ENCODE data around the gene S100A9. TPM values are rescaled to one million over a fixed set of nuclear protein-coding genes. Genes with fewer than 3 reads are reported as not detected.
"Not testable (repeated sequence)": the region's sequence is repeated elsewhere in the genome, so short reads cannot be mapped to it uniquely, and the experiment has no call there.

The S100A9 gene
- 100 to 1,000 TPM; 131 to 276 TPM for total RNA-seq
- polyA plus RNA-seq = 100 to 1,000 TPM; 110 to 485 TPM
- long read RNA-seq, donor 1, transcript S100A9-201 (3 exons, 577 nt) = major isoform, 9 of 11 reads
- long read RNA-seq, donor 1, partial matches to known transcripts = 2 of 11 reads
- long read RNA-seq, donor 1, other reads (novel, unspliced or antisense) = 0 of 11 reads
- long read RNA-seq, donor 2, partial matches to known transcripts = 2 of 4 reads
- long read RNA-seq, donor 2, other reads (novel, unspliced or antisense) = 0 of 4 reads

DNA sequence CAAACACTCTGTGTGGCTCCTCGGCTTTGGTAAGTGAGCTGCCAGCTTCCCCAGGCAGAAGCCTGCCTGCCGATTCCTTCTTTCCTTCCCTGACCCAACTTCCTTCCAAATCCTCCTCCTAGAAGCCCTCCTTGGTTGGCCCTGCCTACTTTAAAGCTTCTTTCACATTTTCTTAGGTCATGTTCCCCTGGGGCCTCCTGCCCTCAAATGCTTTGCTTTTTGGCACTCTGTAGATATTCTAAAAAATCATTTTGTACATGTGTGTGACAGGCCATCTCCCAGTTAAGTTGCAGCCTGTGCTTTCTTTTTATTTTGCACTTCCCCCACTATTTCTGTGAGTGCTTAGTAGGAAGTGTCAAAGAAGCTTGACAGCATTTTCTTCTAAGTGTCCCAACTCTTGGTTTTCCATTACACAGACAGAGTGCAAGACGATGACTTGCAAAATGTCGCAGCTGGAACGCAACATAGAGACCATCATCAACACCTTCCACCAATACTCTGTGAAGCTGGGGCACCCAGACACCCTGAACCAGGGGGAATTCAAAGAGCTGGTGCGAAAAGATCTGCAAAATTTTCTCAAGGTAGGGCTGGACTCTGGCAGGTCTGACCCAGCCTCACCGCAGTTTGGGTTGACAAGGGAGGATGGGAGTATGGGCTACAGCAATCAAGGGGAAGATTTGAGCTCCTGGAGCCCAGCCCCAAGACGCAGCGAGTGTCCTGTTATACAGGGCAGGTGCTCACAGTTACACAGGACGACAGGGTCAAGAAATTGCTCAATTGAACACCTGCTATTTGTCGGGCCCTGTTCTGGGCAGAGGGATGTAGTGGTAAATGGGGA is at the start of gene S100A9:
Gene S100A9, plus strand, starts transcription at position 2 of the 838 bp plus-strand sequence. Its CDS starts 430 bp downstream, at position 432.
- Histone ChIP-seq H3K9me3 (ENCODE audit: control insufficient read depth, low read length) (no peaks in the 10 kb centered on the region), H3K27ac (ENCODE audit: low read depth in 1 of 2, low read length in 2 of 2) (no peak within 1 kb of the TSS), H3K27me3 (ENCODE audit: control insufficient read depth in 1 of 2, insufficient read depth in 2 of 2, low read length in 1 of 2) (no peaks in the 10 kb centered on the region), H3K36me3 (ENCODE audit: control insufficient read depth in 1 of 2, insufficient read depth in 2 of 2, low read length in 1 of 2) (no peaks in the 10 kb centered on the region), H3K4me1 (ENCODE audit: control insufficient read depth in 1 of 2, insufficient read depth in 2 of 2, low read length in 2 of 2) (no peaks in the 10 kb centered on the region), H3K4me3 (ENCODE audit: low read length in 2 of 2) (no peak within 1 kb of the TSS)
- DNase-seq (no peak), ATAC-seq (ENCODE audit: low FRiP score) (no peak)
- intact Hi-C loops (cut with DNase I) = loop anchor here in 1 of 2 donors (10.0 kb wide), 2 partner anchors 107 to 627 kb away; partner anchors contain the start of genes RAB13 and S100A7
- 92 to 93% methylated on average over 11 of the region's 11 CpGs for WGBS, 2 donors

DNA sequence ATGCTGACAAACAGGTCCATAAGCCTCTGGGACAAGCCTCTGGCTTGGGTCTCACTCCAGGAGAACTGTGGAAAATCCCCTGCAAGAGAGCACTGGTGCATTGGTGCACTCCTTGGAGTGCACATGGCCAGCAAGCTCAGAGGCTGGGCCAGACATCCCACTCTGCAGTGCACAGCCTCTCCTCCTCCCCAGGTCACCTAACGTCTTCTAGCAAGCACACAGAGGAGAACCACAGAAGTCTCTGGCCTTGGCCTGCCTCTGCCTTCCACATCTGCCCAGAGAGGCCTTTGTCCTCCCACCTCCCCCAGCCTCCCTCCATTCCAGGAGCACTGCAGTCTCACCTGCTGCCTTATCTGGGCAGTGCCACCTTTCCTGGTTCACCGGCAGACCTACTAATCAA is 49.1 kb upstream of the S100A9 start:
- no peaks in the 10 kb centered on the region for H3K4me1 ChIP-seq (ENCODE audit: control insufficient read depth in 1 of 2, insufficient read depth in 2 of 2, low read length in 2 of 2)
- DNase-seq = no peak
- H3K36me3 ChIP-seq (ENCODE audit: control insufficient read depth in 1 of 2, insufficient read depth in 2 of 2, low read length in 1 of 2) = no peaks in the 10 kb centered on the region
- intact Hi-C loops (cut with DNase I) = no loop called here
- no peak overlapping the region for H3K4me3 ChIP-seq (ENCODE audit: low read length in 2 of 2)
- no peak for ATAC-seq (ENCODE audit: low FRiP score)
- 74% methylated on average over 2 of the region's 2 CpGs for WGBS, 2 donors
- H3K27me3 ChIP-seq (ENCODE audit: control insufficient read depth in 1 of 2, insufficient read depth in 2 of 2, low read length in 1 of 2) = no peaks in the 10 kb centered on the region
- no peak overlapping the region for H3K27ac ChIP-seq (ENCODE audit: low read depth in 1 of 2, low read length in 2 of 2)
- H3K9me3 ChIP-seq (ENCODE audit: control insufficient read depth, low read length) = peaks cover 5% of the 10 kb centered on the region

DNA sequence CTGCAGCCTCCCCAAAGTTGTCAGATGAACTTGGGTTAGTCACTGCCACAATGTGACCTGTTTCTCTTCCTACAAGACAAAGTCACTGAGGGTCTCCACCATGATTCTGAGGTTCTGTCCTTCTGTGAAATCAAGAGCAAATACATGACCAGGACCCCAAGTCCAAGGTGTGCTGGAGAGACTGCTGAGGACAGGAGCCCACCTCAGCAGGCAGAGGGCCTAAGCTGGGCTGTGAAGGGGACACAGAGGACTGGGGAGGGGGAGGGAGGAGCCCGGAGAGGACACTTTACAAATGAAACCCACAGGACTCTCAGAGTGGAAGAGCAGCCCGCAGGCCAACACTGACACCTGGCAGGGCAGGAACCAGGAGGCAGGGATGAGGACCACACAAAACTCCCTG is 48.2 kb upstream of the S100A9 start:
- H3K4me3 ChIP-seq (ENCODE audit: low read length in 2 of 2) = no peak overlapping the region
- ATAC-seq (ENCODE audit: low FRiP score) = no peak
- 70 to 72% methylated on average over 2 of the region's 2 CpGs for WGBS, 2 donors
- H3K4me1 ChIP-seq (ENCODE audit: control insufficient read depth in 1 of 2, insufficient read depth in 2 of 2, low read length in 2 of 2) = no peaks in the 10 kb centered on the region
- H3K9me3 ChIP-seq (ENCODE audit: control insufficient read depth, low read length) = peaks cover 5% of the 10 kb centered on the region
- H3K36me3 ChIP-seq (ENCODE audit: control insufficient read depth in 1 of 2, insufficient read depth in 2 of 2, low read length in 1 of 2) = no peaks in the 10 kb centered on the region
- no peak for DNase-seq
- no peaks in the 10 kb centered on the region for H3K27me3 ChIP-seq (ENCODE audit: control insufficient read depth in 1 of 2, insufficient read depth in 2 of 2, low read length in 1 of 2)
- no peak overlapping the region for H3K27ac ChIP-seq (ENCODE audit: low read depth in 1 of 2, low read length in 2 of 2)
- intact Hi-C loops (cut with DNase I) = no loop called here

DNA sequence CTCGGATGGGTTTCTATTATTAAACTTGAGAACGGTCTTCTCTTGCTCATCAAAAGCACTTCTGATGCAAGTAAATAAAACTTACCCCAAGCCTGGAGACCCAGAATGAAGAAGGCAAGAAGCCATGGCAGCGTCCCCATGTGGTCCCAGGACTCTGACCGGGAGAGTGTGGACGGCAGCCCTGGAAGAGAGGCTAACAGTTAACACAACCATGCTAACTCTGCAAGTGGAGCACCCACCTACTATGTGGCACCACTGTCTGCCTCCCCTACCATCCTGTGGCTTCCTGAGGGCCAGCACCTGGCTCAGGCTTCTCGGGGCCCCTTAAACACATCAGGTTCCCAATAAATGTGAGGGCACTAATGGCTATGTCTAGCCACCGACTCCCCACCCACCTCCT is 47.1 kb upstream of the S100A9 start:
- Histone ChIP-seq H3K27ac (ENCODE audit: low read depth in 1 of 2, low read length in 2 of 2) (no peak overlapping the region), H3K4me3 (ENCODE audit: low read length in 2 of 2) (no peak overlapping the region), H3K9me3 (ENCODE audit: control insufficient read depth, low read length) (peaks cover 5% of the 10 kb centered on the region), H3K36me3 (ENCODE audit: control insufficient read depth in 1 of 2, insufficient read depth in 2 of 2, low read length in 1 of 2) (no peaks in the 10 kb centered on the region), H3K27me3 (ENCODE audit: control insufficient read depth in 1 of 2, insufficient read depth in 2 of 2, low read length in 1 of 2) (no peaks in the 10 kb centered on the region), H3K4me1 (ENCODE audit: control insufficient read depth in 1 of 2, insufficient read depth in 2 of 2, low read length in 2 of 2) (no peaks in the 10 kb centered on the region)
- 56 to 68% methylated on average over 7 of the region's 7 CpGs for WGBS, 2 donors
- DNase-seq (no peak), ATAC-seq (ENCODE audit: low FRiP score) (no peak)
- intact Hi-C loops (cut with DNase I) = no loop called here

DNA sequence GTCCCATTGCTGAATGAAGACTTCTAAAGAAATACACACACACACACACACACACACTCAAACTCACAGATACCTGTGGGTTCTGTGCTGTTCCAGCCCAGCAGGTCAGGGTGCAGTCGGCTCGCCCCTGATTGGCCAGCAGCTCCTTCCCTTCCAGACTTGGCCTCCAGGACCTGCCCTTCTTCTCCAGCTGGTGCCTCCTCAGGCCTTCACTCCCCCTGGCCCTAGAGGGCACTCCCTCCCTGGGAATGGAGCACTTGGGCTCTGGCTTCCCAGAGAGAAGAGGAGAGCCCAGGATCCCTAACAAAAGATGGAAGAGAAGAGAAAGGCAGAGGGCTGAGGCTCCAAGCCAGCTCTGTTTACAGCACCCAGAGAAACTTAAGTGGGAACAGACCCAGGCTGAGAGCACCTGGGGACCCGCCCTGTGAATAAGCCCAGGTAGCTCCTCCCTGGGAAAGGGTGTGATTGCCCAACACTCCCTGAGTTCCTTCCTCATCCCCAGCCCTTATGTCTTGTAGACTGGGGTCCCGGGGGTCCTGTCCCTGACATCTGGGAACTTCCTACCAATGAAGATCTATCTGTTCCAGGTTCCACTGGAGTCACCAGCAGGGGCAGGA is 45.0 kb upstream of the S100A9 start, which contains the start of gene PGLYRP3:
Gene PGLYRP3, minus strand, starts transcription at position 383 of the 617 bp plus-strand sequence. CDS start 2,287 bp downstream, outside the sequence.
- no peak within 1 kb of the TSS for H3K27ac ChIP-seq (ENCODE audit: low read depth in 1 of 2, low read length in 2 of 2)
- no peak within 1 kb of the TSS for H3K4me3 ChIP-seq (ENCODE audit: low read length in 2 of 2)
- no peaks in the 10 kb centered on the region for H3K27me3 ChIP-seq (ENCODE audit: control insufficient read depth in 1 of 2, insufficient read depth in 2 of 2, low read length in 1 of 2)
- DNase-seq (no peak), ATAC-seq (ENCODE audit: low FRiP score) (no peak)
- H3K36me3 ChIP-seq (ENCODE audit: control insufficient read depth in 1 of 2, insufficient read depth in 2 of 2, low read length in 1 of 2) = no peaks in the 10 kb centered on the region
- no peaks in the 10 kb centered on the region for H3K4me1 ChIP-seq (ENCODE audit: control insufficient read depth in 1 of 2, insufficient read depth in 2 of 2, low read length in 2 of 2)
- no peaks in the 10 kb centered on the region for H3K9me3 ChIP-seq (ENCODE audit: control insufficient read depth, low read length)
- WGBS, 2 donors = 72 to 75% methylated on average over 4 of the region's 4 CpGs
- intact Hi-C loops (cut with DNase I) = no loop called here

DNA sequence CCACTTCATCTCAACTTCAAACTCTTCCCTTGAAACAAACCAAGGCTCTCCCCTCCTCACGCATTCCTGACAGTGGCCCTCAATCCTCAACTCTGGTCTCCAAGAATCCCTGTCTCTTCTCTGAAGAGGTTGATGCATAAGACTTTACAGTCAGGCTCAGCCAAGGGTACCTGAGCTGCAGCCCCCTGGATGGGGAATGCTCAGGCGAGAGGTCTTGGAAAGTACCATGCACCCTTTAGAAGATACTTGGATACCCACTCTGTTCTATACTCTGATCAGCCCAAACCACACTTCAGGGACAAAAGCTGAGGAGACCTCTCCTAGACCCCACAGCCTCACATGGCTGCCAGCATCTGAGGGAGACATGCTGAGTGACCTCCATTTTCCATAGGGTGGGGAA is 44.4 kb upstream of the S100A9 start:
- no peak overlapping the region for H3K4me3 ChIP-seq (ENCODE audit: low read length in 2 of 2)
- DNase-seq (no peak), ATAC-seq (ENCODE audit: low FRiP score) (no peak)
- intact Hi-C loops (cut with DNase I) = no loop called here
- H3K36me3 ChIP-seq (ENCODE audit: control insufficient read depth in 1 of 2, insufficient read depth in 2 of 2, low read length in 1 of 2) = no peaks in the 10 kb centered on the region
- 87% methylated on average over 2 of the region's 2 CpGs for WGBS, 2 donors
- H3K4me1 ChIP-seq (ENCODE audit: control insufficient read depth in 1 of 2, insufficient read depth in 2 of 2, low read length in 2 of 2) = no peaks in the 10 kb centered on the region
- H3K27ac ChIP-seq (ENCODE audit: low read depth in 1 of 2, low read length in 2 of 2) = no peak overlapping the region
- H3K27me3 ChIP-seq (ENCODE audit: control insufficient read depth in 1 of 2, insufficient read depth in 2 of 2, low read length in 1 of 2) = no peaks in the 10 kb centered on the region
- no peaks in the 10 kb centered on the region for H3K9me3 ChIP-seq (ENCODE audit: control insufficient read depth, low read length)

DNA sequence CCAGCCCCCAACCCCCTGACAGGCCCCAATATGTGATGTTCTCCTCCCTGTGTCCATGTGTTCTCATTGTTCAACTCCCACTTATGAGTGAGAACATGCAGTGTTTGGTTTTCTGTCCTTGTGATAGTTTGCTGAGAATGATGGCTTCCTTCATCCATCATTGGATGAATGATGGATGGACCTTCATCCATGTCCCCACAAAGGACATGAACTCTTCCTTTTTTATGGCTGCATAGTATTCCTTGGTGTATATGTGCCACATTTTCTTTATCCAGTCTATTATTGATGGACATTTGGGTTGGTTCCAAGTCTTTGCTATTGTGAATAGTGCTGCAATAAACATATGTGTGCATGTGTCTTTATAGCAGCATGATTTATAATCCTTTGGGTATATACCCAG is 43.3 kb upstream of the S100A9 start:
- H3K27me3 ChIP-seq (ENCODE audit: control insufficient read depth in 1 of 2, insufficient read depth in 2 of 2, low read length in 1 of 2); ATAC-seq (ENCODE audit: low FRiP score); intact Hi-C loops (cut with DNase I); H3K36me3 ChIP-seq (ENCODE audit: control insufficient read depth in 1 of 2, insufficient read depth in 2 of 2, low read length in 1 of 2); DNase-seq; H3K9me3 ChIP-seq (ENCODE audit: control insufficient read depth, low read length); H3K4me1 ChIP-seq (ENCODE audit: control insufficient read depth in 1 of 2, insufficient read depth in 2 of 2, low read length in 2 of 2); H3K4me3 ChIP-seq (ENCODE audit: low read length in 2 of 2); H3K27ac ChIP-seq (ENCODE audit: low read depth in 1 of 2, low read length in 2 of 2): not testable (repeated sequence)

DNA sequence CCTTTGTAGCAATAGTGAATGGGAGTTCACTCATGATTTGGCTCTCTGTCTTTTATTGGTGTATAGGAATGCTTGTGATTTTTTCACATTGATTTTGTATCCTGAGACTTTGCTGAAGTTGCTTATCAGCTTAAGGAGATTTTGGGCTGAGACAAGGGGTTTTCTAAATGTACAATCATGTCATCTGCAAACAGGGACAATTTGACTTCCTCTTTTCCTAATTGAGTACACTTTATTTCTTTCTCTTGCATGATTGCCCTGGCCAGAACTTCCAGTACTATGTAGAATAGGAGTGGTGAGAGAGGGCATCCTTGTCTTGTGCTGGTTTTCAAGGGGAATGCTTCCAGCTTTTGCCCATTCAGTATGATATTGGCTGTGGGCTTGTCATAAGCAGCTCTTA is 41.6 kb upstream of the S100A9 start:
- ATAC-seq (ENCODE audit: low FRiP score); H3K27me3 ChIP-seq (ENCODE audit: control insufficient read depth in 1 of 2, insufficient read depth in 2 of 2, low read length in 1 of 2); H3K4me3 ChIP-seq (ENCODE audit: low read length in 2 of 2); H3K36me3 ChIP-seq (ENCODE audit: control insufficient read depth in 1 of 2, insufficient read depth in 2 of 2, low read length in 1 of 2); DNase-seq; H3K27ac ChIP-seq (ENCODE audit: low read depth in 1 of 2, low read length in 2 of 2); intact Hi-C loops (cut with DNase I); H3K4me1 ChIP-seq (ENCODE audit: control insufficient read depth in 1 of 2, insufficient read depth in 2 of 2, low read length in 2 of 2); H3K9me3 ChIP-seq (ENCODE audit: control insufficient read depth, low read length): not testable (repeated sequence)

All from aorta (tissue), 5 donors.